Sigmoid colon (tissue), 7 donors: ENCODE measurements around the gene UBA6. TPM values are rescaled to one million over a fixed set of nuclear protein-coding genes. Genes with fewer than 3 reads are reported as not detected.

Source experiments
- DNase-seq: peaks from one replicate; pipeline ENCODE4 v3.0.0-alpha.2; 2019
- H3K27ac ChIP-seq, 4 donors: fragments of 200-600 bp; sonication (generic); one replicate each; pipeline ENCODE4 v1.5.1; 2016 to 2019; ENCODE audit warnings: mild to moderate bottlenecking in 1 of 4
- H3K27me3 ChIP-seq, 3 donors: fragments of 200-600 bp; sonication (generic); one replicate each; pipeline ENCODE4 v1.5.1; 2019; ENCODE audit warnings: mild to moderate bottlenecking in 1 of 3
- H3K36me3 ChIP-seq, 4 donors: fragments of 200-600 bp; sonication (generic); one replicate each; pipeline ENCODE4 v1.5.1; 2016 to 2019
- H3K4me1 ChIP-seq, 4 donors: fragments of 200-600 bp; sonication (generic); one replicate each; pipeline ENCODE4 v1.5.1; 2017 to 2019
- H3K4me3 ChIP-seq, 4 donors: fragments of 200-600 bp; sonication (generic); one replicate each; pipeline ENCODE4 v1.5.1; 2017 to 2019; ENCODE audit warnings: mild to moderate bottlenecking in 2 of 4, moderate library complexity in 1 of 4
- H3K9me3 ChIP-seq, 4 donors: fragments of 200-600 bp in 3 of 4; sonication (generic) in 3 of 4; one replicate each; pipeline versions ENCODE4 v1.5.1 to v1.6.1; 2013 to 2019
- CTCF ChIP-seq, 4 experiments: fragments of 450-650 bp in 3 of 4; fragments of 200-600 bp in 1 of 4; IDR thresholded peaks; one replicate each; pipeline ENCODE4 v1.5.1; 2016 to 2019; ENCODE audit warnings: antibody characterized with exemption in 4 of 4, mild to moderate bottlenecking in 3 of 4, moderate library complexity in 2 of 4
- EP300 ChIP-seq, 4 donors: sonication (generic); formaldehyde crosslinking; IDR thresholded peaks; one replicate each; pipeline ENCODE4 v1.6.1; 2017; ENCODE audit warnings: antibody characterized with exemption in 4 of 4
- POLR2A ChIP-seq, 2 donors: fragments of 450-650 bp; IDR thresholded peaks; one replicate each; pipeline ENCODE4 v1.6.1; 2016; ENCODE audit warnings: antibody characterized with exemption in 2 of 2, mild to moderate bottlenecking in 2 of 2, moderate library complexity in 2 of 2
- POLR2AphosphoS5 ChIP-seq, 4 donors: sonication (generic); formaldehyde crosslinking; IDR thresholded peaks; one replicate each; pipeline ENCODE4 v1.6.1; 2017; ENCODE audit warnings: antibody characterized with exemption in 4 of 4
- WGBS, 2 donors: extraction: QIAGEN DNeasy Blood & Tissue Kit; methylation state at CpG; one replicate each; pipeline ENCODE4 v1.1.7; 2013; 5-methylcytosine and 5-hydroxymethylcytosine counted together
- intact Hi-C: fragments of 100-400 bp; cut with DNase I; formaldehyde crosslinking; loops from one replicate; pipeline ENCODE4 v1.15.1; 2023
- polyA plus RNA-seq, 3 donors: library from polyadenylated mRNA; stranded (reverse); fragments of 200-250 nt; gene quantifications; one replicate each; pipeline ENCODE4 v1.2.3, GENCODE V29; 2013
- total RNA-seq, 4 donors: library from RNA; depleted of rRNA; stranded (reverse); fragments of >200 nt; gene quantifications; one replicate each; pipeline ENCODE4 v1.1.0, GENCODE V29; 2016
- donor health status: healthy with polysubstance abuse.
- donor health status: Bipolar disorder and iron deficiency.
- donor health status: healthy.

Gene UBA6
- total and polyA plus RNA-seq, 7 donors = 4.2 to 85.0 (median 22.8) TPM

- H3K4me1 ChIP-seq = no peaks in the 10 kb centered on the region
- intact Hi-C loops = no loop called here
- no peak overlapping the region for H3K27ac ChIP-seq
Measured at GRCh38 chr4:67727124-67727850, 26.3 kb upstream of the UBA6 start.

GRCh38 chr4:67725981-67726380 lies 25.0 kb upstream of the UBA6 start:
- WGBS, 2 donors = 88 to 94% methylated on average over 4 of the region's 4 CpGs
- TF ChIP-seq POLR2A (IDR thresholded peaks at IDR 0.05) (no peak), CTCF (IDR thresholded peaks at IDR 0.05) (no peak), POLR2AphosphoS5 (IDR thresholded peaks at IDR 0.05) (no peak), EP300 (IDR thresholded peaks at IDR 0.05) (no peak)
- intact Hi-C loops = no loop called here
- Histone ChIP-seq H3K9me3 (no peaks in the 10 kb centered on the region), H3K27ac (no peak overlapping the region), H3K36me3 (peaks cover 0 to 11% (median 0%) of the 10 kb centered on the region in 4 donors), H3K4me1 (no peaks in the 10 kb centered on the region), H3K4me3 (no peak overlapping the region), H3K27me3 (no peaks in the 10 kb centered on the region)
- DNase-seq = no peak

More at GRCh38 chr4:67727124-67727850, 26.3 kb upstream of the UBA6 start:
- WGBS, 2 donors = 71 to 74% methylated on average over 4 of the region's 4 CpGs
- DNase-seq = no peak
- Histone ChIP-seq H3K36me3 (peaks cover 0 to 4% (median 0%) of the 10 kb centered on the region in 4 donors), H3K9me3 (no peaks in the 10 kb centered on the region), H3K27me3 (no peaks in the 10 kb centered on the region), H3K4me3 (no peak overlapping the region)
- no peak for TF ChIP-seq CTCF (IDR thresholded peaks at IDR 0.05)
- TF ChIP-seq EP300 (IDR thresholded peaks at IDR 0.05) = no peak
- no peak for TF ChIP-seq POLR2AphosphoS5 (IDR thresholded peaks at IDR 0.05)
- no peak for TF ChIP-seq POLR2A (IDR thresholded peaks at IDR 0.05)

GRCh38 chr4:67725132-67725531 lies 24.2 kb upstream of the UBA6 start:
- Histone ChIP-seq H3K4me3 (no peak overlapping the region), H3K9me3 (no peaks in the 10 kb centered on the region), H3K27ac (no peak overlapping the region), H3K4me1 (no peaks in the 10 kb centered on the region), H3K36me3 (peaks cover 0 to 20% (median 0%) of the 10 kb centered on the region in 4 donors), H3K27me3 (no peaks in the 10 kb centered on the region)
- DNase-seq = no peak
- 96 to 99% methylated on average over 1 of the region's 1 CpG for WGBS, 2 donors
- intact Hi-C loops = no loop called here
- TF ChIP-seq POLR2A (IDR thresholded peaks at IDR 0.05) = no peak
- TF ChIP-seq POLR2AphosphoS5 (IDR thresholded peaks at IDR 0.05) = no peak
- TF ChIP-seq CTCF (IDR thresholded peaks at IDR 0.05) = no peak
- no peak for TF ChIP-seq EP300 (IDR thresholded peaks at IDR 0.05)

- WGBS, 2 donors = 87 to 91% methylated on average over 10 of the region's 10 CpGs
- DNase-seq = no peak
- TF ChIP-seq EP300 (IDR thresholded peaks at IDR 0.05) (no peak), CTCF (IDR thresholded peaks at IDR 0.05) (no peak), POLR2A (IDR thresholded peaks at IDR 0.05) (no peak), POLR2AphosphoS5 (IDR thresholded peaks at IDR 0.05) (no peak)
- Histone ChIP-seq H3K9me3 (no peaks in the 10 kb centered on the region), H3K4me3 (no peak overlapping the region), H3K27ac (no peak overlapping the region), H3K4me1 (no peaks in the 10 kb centered on the region), H3K36me3 (peaks cover 0 to 21% (median 0%) of the 10 kb centered on the region in 4 donors), H3K27me3 (no peaks in the 10 kb centered on the region)
- intact Hi-C loops = no loop called here
Measured at GRCh38 chr4:67723949-67724348, 23.0 kb upstream of the UBA6 start.
